Erythroblast (primary cell): ENCODE results near the gene ITPR1.

Source experiments
- GATA1 ChIP-seq: IDR thresholded peaks from 2 replicates; pipeline ENCODE4 v1.6.1; 2011; ENCODE audit warnings: low read depth, mild to moderate bottlenecking, control low read depth, low read length, moderate library complexity
- POLR2A ChIP-seq: IDR thresholded peaks from 2 replicates; pipeline ENCODE4 v1.6.1; 2011; ENCODE audit warnings: mild to moderate bottlenecking, low read length

DNA sequence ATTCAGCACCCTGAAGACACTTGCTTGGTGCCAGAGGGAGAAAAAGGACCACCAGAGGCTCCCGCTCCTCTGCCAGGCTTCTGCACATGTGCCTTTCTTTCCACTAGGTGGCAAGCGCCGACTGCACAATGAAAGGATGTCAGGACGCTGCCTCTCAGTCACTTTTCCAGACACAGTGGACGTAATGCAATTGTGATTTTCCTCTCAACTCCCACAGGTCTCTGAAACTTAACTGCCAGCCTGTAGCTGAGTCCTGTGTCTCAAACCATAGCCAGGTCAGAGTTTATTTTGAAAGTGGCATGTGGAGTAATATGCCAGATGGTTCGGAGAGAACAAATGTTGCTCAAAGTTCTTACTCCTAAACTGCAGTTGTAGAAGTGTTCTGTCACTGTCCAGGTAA is 162.9 kb downstream of the ITPR1 start:
- TF ChIP-seq POLR2A: no peak
- no peak for TF ChIP-seq GATA1
